HG03025 (cell line): ENCODE results near the gene SERTAD2.

Experiments
- ATAC-seq: cut with Tn5 transposase; IDR thresholded peaks from one replicate; pipeline ENCODE4 v1.9.1; 2021; ENCODE audit warnings: mild to moderate bottlenecking, moderate library complexity; ENCODE audit not compliant: unreplicated experiment, low FRiP score

SERTAD2 gene

DNA sequence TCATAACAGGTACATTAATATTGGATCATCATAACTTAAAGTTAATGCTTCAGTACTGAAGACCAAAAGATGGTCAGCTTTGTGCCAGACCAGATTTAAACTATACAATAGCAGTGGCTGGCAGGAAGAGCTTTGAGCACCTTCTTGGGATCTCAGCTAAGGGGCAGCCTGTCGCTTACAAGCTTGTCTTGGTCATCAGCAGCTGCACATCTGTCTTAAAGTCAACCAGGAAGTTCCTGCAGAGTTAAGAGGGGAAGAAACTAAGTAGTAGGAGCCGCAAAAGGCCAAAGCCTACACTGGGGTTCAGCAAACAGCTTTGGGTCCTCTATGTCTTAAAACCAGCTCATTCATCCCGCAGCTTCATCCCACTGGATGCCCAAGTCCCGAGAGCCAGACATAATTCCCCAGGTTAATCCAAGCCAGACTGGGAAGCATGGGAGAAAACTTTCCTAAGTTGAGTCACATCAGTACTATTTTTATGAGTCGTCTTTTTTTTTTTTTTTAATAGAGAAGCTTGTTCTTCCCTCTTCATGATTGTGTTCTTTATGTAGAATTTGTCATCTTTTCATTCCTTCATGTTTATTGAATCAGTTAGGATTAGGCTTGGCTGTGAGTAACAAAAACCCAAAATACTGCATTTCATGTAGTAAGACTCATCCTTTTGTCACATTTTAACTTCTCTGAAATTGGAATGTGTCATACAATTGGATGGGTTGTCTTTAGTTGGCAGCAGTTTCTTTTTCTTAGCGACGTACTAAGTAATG, 59.3 kb downstream of the SERTAD2 start:
- ATAC-seq, result no peak

- ATAC-seq, result no peak
Observed at GRCh38 chr2:64593035-64593655, 60.6 kb downstream of the SERTAD2 start.

DNA sequence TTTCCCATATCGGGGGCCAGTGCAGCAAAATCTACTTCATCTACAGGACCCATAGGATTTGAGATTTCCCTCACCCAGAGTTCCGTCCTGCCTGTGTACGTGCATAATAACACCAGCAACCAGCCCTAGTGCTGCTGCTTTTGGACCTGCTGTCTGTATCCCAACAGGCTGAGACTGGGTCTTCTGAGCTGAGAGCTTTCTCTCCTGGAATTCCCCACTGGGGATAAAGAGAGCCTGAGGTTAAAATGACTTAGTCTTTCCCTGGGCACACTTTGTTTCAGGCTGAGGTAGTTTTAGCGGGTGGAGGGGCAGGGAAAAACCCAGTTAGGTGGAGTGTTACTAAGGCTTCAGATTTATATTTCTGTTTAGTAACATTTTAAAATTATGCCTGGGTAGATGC, 62.5 kb downstream of the SERTAD2 start:
- no peak for ATAC-seq

DNA sequence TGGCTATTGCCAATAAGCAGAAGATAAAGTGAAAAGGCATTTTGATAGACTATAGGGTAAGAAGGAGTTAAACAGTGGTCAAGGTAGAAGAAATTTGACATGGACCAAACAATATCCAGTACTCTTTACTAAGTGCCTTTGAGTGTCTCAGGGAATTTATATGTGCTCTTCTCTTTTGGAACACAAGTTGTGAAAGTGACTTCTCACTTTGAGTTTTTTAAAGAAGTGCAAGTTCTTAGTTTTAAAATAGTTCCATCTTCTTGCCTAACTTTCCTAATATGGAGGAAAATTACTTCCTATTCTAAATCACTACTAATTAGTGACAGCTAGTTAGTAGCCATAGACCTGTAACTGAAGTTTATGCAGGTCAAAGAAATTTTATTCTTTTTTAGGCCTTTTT, 66.2 kb downstream of the SERTAD2 start:
- ATAC-seq, result no peak

GRCh38 chr2:64586883-64587481, 66.7 kb downstream of the SERTAD2 start:
- no peak for ATAC-seq

DNA sequence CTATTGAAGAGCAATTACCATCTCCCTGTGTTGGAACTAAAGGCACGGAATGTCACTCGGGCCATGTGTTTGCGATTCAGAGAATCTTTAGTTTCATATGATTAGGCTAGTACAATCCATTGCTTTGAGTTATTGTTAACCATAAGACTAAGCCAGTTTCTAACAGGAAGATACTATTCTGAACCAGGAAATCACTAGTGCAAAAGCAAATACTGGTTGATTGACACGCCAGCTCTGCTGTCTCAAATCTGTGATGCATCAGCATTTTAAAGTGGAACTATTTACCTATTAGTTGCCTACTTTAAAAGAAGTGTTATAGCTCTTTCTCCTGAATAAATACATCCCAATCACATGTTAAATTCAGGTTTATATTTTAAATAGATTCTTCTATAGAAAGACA, 67.7 kb downstream of the SERTAD2 start:
- no peak for ATAC-seq

DNA sequence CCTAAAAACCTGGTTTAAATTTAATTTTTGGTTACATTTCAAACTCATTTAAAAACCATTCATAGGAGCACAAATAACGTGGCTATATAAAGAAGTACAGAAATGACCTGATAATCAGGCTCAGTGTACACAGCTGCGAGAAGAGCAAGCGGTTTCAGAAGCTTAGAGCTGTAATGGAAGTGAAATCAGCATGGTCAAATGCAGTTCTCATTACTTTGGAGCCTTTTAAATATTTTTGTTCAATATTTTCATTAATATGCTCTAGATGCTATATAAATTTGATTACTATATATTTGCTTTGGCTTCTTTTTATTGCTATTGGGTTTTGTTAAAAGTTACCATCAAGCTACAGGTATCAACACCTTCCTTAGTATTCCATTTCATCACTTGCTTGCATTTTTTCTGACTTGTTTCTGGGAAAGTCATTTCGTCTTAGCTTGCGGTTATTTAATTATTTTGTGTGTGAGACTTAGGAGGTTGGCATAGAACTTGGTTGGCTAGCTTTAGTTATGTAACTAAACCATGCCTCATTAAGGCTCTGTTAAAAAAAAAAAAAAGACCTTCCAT, 70.9 kb downstream of the SERTAD2 start:
- ATAC-seq, result peak; percentile 87

GRCh38 chr2:64581777-64582539, 71.8 kb downstream of the SERTAD2 start:
- ATAC-seq, result no peak
